Keratinocyte (primary cell): ENCODE results near the gene CNGA2. TPM values are rescaled to one million over a fixed set of nuclear protein-coding genes. Genes with fewer than 3 reads are reported as not detected.

Source experiments
- DNase-seq: peaks from one replicate; pipeline ENCODE4 v3.0.0-alpha.2; 2011; ENCODE audit warnings: low read depth, missing footprints, low spot score
- FAIRE-seq: peaks from 2 replicates; lab custom pipeline; 2011; peaks lifted over from hg19 to GRCh38; lab: Jason Lieb, UNC
- H2AFZ ChIP-seq: 2 replicates; pipeline ENCODE4 v1.6.0; 2012; ENCODE audit warnings: low read length, control low read depth, inconsistent platforms; ENCODE audit not compliant: control insufficient read depth
- H3K27ac ChIP-seq: 2 replicates; pipeline ENCODE4 v1.5.1; 2011; ENCODE audit warnings: low read length; ENCODE audit not compliant: control insufficient read depth, insufficient read depth
- H3K27me3 ChIP-seq: 3 replicates; pipeline ENCODE4 v1.6.0; 2011; ENCODE audit warnings: low read length; ENCODE audit not compliant: control insufficient read depth, insufficient read depth; ENCODE audit errors: extremely low read depth
- H3K36me3 ChIP-seq, 2 experiments: 2 replicates in 1 of 2; 3 replicates in 1 of 2; pipeline ENCODE4 v1.5.1; 2011; ENCODE audit warnings: low read length in 2 of 2, mild to moderate bottlenecking in 1 of 2; ENCODE audit not compliant: control insufficient read depth in 2 of 2, insufficient read depth in 2 of 2; ENCODE audit errors: extremely low read depth in 1 of 2
- H3K4me1 ChIP-seq: 3 replicates; pipeline ENCODE4 v1.5.1; 2011; ENCODE audit warnings: low read length; ENCODE audit not compliant: control insufficient read depth, insufficient read depth; ENCODE audit errors: extremely low read depth
- H3K4me2 ChIP-seq: 3 replicates; pipeline ENCODE4 v1.6.0; 2011; ENCODE audit warnings: low read depth, low read length; ENCODE audit not compliant: control insufficient read depth, insufficient read depth; ENCODE audit errors: extremely low read depth
- H3K4me3 ChIP-seq, 3 experiments: fragments of 200-600 bp in 1 of 3; sonication (generic) in 1 of 3; 2 replicates in 2 of 3; 3 replicates in 1 of 3; pipeline ENCODE4 v1.5.1; 2011 to 2016; ENCODE audit warnings: low read length in 3 of 3, mild to moderate bottlenecking in 3 of 3, control low read depth in 2 of 3, inconsistent platforms in 1 of 3, low read depth in 1 of 3, mixed read lengths in 1 of 3, mixed run types in 1 of 3, moderate library complexity in 1 of 3; ENCODE audit not compliant: control insufficient read depth in 2 of 3, insufficient read depth in 2 of 3; ENCODE audit errors: extremely low read depth in 1 of 3
- H3K79me2 ChIP-seq: 2 replicates; pipeline ENCODE4 v1.6.0; 2012; ENCODE audit warnings: low read length; ENCODE audit not compliant: control insufficient read depth, insufficient read depth
- H3K9ac ChIP-seq: 3 replicates; pipeline ENCODE4 v1.6.0; 2011; ENCODE audit warnings: low read length; ENCODE audit not compliant: control insufficient read depth, insufficient read depth; ENCODE audit errors: extremely low read depth
- H3K9me1 ChIP-seq: 3 replicates; pipeline ENCODE4 v1.6.0; 2011; ENCODE audit warnings: low read length; ENCODE audit not compliant: control insufficient read depth, insufficient read depth; ENCODE audit errors: extremely low read depth
- H3K9me3 ChIP-seq: 2 replicates; pipeline ENCODE4 v1.5.1; 2012; ENCODE audit warnings: low read depth, low read length; ENCODE audit not compliant: control insufficient read depth
- H4K20me1 ChIP-seq: 3 replicates; pipeline ENCODE4 v1.6.0; 2011; ENCODE audit warnings: low read length; ENCODE audit not compliant: control insufficient read depth, insufficient read depth; ENCODE audit errors: extremely low read depth
- EZH2 ChIP-seq: IDR thresholded peaks from one replicate; pipeline ENCODE4 v1.6.1; 2012; ENCODE audit warnings: inconsistent platforms, mild to moderate bottlenecking, low read length, moderate library complexity
- dilution Hi-C: fragments of 300-500 bp; cut with MboI; formaldehyde crosslinking; loops from one replicate; pipeline ENCODE4 v1.7.0; 2020; ENCODE audit warnings: low sequenced_read_pairs; ENCODE audit not compliant: extremely low pct_ligation_motif_present
- polyA plus RNA-seq, 5 experiments: library from polyadenylated mRNA; depleted of rRNA in 3 of 5; stranded (reverse) in 3 of 5; stranded (forward) in 1 of 5; unstranded in 1 of 5; fragments of >200 nt; gene quantifications; 1 replicate in 1 of 5; 2 replicates in 3 of 5; 3 replicates in 1 of 5; pipeline versions ENCODE4 v1.2.1 to v1.2.3, GENCODE V29; 2011 to 2012; ENCODE audit warnings: missing spikeins in 2 of 5, low read depth in 1 of 5, low replicate concordance in 1 of 5
- TF ChIP-seq, protein P1 (sequence below), 3 experiments: IDR thresholded peaks in 1 of 3; conservative IDR thresholded peaks in 1 of 3; optimal IDR thresholded peaks in 1 of 3; 2 replicates in 2 of 3; 3 replicates in 1 of 3; pipeline versions ENCODE3 to v1.5.1; 2011; ENCODE audit warnings: low read length in 3 of 3, mild to moderate bottlenecking in 3 of 3, moderate library complexity in 2 of 3, control low read depth in 1 of 3, inconsistent platforms in 1 of 3; ENCODE audit not compliant: insufficient read depth in 2 of 3; ENCODE audit errors: extremely low read depth in 1 of 3

CNGA2 gene
- polyA plus RNA-seq, 1 donor (not counting 4 experiments of a cell fraction or from before 2014, with no cell fraction given), result not detected

DNA sequence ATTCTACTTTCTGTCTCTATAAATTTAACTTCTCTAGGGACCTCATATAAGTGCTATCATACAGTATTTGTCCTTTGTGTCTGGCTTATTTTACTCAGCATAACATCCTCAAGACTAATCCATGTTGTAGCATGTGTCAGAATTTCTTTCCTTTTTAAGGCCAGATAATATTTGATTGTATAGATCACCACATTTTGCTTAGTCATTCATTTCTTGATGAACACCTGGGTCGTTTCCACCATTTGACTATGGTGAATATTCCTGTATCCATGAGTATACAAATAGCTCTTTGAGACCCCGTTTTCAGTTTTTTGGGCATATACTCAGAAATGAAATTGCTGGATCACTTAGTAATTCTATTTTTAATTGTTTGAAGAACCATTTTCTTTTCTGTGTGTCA is 12.0 kb downstream of the CNGA2 start:
- Histone ChIP-seq H3K27me3 (no peaks in the 10 kb centered on the region), H2AFZ (no peak overlapping the region), H4K20me1 (no peaks in the 10 kb centered on the region), H3K9me1 (no peaks in the 10 kb centered on the region), H3K36me3 (no peaks in the 10 kb centered on the region), H3K4me2 (no peak overlapping the region), H3K27ac (no peak overlapping the region), H3K9me3 (no peaks in the 10 kb centered on the region), H3K4me3 (no peak overlapping the region), H3K9ac (no peak overlapping the region), H3K4me1 (no peaks in the 10 kb centered on the region), H3K79me2 (no peaks in the 10 kb centered on the region)
- dilution Hi-C loops, result loop anchor here (25.0 kb wide), 1 partner anchor 891 kb away; the partner anchor contains the start of gene GABRQ
- FAIRE-seq, result no peak
- no peak for TF ChIP-seq EZH2
- TF ChIP-seq, protein P1, sequence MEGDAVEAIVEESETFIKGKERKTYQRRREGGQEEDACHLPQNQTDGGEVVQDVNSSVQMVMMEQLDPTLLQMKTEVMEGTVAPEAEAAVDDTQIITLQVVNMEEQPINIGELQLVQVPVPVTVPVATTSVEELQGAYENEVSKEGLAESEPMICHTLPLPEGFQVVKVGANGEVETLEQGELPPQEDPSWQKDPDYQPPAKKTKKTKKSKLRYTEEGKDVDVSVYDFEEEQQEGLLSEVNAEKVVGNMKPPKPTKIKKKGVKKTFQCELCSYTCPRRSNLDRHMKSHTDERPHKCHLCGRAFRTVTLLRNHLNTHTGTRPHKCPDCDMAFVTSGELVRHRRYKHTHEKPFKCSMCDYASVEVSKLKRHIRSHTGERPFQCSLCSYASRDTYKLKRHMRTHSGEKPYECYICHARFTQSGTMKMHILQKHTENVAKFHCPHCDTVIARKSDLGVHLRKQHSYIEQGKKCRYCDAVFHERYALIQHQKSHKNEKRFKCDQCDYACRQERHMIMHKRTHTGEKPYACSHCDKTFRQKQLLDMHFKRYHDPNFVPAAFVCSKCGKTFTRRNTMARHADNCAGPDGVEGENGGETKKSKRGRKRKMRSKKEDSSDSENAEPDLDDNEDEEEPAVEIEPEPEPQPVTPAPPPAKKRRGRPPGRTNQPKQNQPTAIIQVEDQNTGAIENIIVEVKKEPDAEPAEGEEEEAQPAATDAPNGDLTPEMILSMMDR (optimal IDR thresholded peaks at IDR 0.05 in 1 of 3, IDR thresholded peaks at IDR 0.05 in 1 of 3, conservative IDR thresholded peaks at IDR 0.05 in 1 of 3; ENCODE audit: extremely low read depth in 1 of 3, insufficient read depth in 2 of 3, low read length in 3 of 3), result no peak
- no peak for DNase-seq

- no peak for FAIRE-seq
Measured at GRCh38 chrX:151750511-151750910, 16.0 kb downstream of the CNGA2 start.

More at GRCh38 chrX:151750511-151750910, 16.0 kb downstream of the CNGA2 start:
- dilution Hi-C loops, result no loop called here
- H2AFZ ChIP-seq, result no peak overlapping the region
- no peaks in the 10 kb centered on the region for H3K9me1 ChIP-seq
- no peak overlapping the region for H3K27ac ChIP-seq
- no peak for DNase-seq
- H3K9me3 ChIP-seq, result peaks cover 2% of the 10 kb centered on the region
- no peaks in the 10 kb centered on the region for H3K27me3 ChIP-seq
- peaks cover 4% of the 10 kb centered on the region for H3K4me1 ChIP-seq
- no peaks in the 10 kb centered on the region for H4K20me1 ChIP-seq
- no peak overlapping the region for H3K4me3 ChIP-seq
- no peaks in the 10 kb centered on the region for H3K36me3 ChIP-seq
- TF ChIP-seq, protein P1 (optimal IDR thresholded peaks at IDR 0.05 in 1 of 3, IDR thresholded peaks at IDR 0.05 in 1 of 3, conservative IDR thresholded peaks at IDR 0.05 in 1 of 3; ENCODE audit: extremely low read depth in 1 of 3, insufficient read depth in 2 of 3, low read length in 3 of 3), result no peak
- no peak for TF ChIP-seq EZH2
- no peaks in the 10 kb centered on the region for H3K79me2 ChIP-seq
- no peak overlapping the region for H3K9ac ChIP-seq
- H3K4me2 ChIP-seq, result no peak overlapping the region
